Rectal smooth muscle tissue (tissue), 1 donor: ENCODE measurements around the gene TM7SF2.
"Not testable (repeated sequence)": the region's sequence is repeated elsewhere in the genome, so short reads cannot be mapped to it uniquely, and the experiment has no call there.

Source experiments
- H3K27ac ChIP-seq: one replicate; pipeline ENCODE4 v1.7.0; 2013; ENCODE audit warnings: low read depth, low read length, inconsistent platforms
- H3K27me3 ChIP-seq: one replicate; pipeline ENCODE4 v1.7.0; 2013; ENCODE audit warnings: low read length; ENCODE audit not compliant: control insufficient read depth, insufficient read depth
- H3K36me3 ChIP-seq: one replicate; pipeline ENCODE4 v1.7.0; 2013; ENCODE audit warnings: low read length; ENCODE audit not compliant: control insufficient read depth, insufficient read depth
- H3K4me1 ChIP-seq: one replicate; pipeline ENCODE4 v1.7.0; 2013; ENCODE audit warnings: low read length; ENCODE audit not compliant: control insufficient read depth, insufficient read depth
- H3K4me3 ChIP-seq: one replicate; pipeline ENCODE4 v1.7.0; 2013; ENCODE audit warnings: low read length
- H3K9ac ChIP-seq: one replicate; pipeline ENCODE4 v1.7.0; 2013; ENCODE audit warnings: low read length

Gene TM7SF2

DNA sequence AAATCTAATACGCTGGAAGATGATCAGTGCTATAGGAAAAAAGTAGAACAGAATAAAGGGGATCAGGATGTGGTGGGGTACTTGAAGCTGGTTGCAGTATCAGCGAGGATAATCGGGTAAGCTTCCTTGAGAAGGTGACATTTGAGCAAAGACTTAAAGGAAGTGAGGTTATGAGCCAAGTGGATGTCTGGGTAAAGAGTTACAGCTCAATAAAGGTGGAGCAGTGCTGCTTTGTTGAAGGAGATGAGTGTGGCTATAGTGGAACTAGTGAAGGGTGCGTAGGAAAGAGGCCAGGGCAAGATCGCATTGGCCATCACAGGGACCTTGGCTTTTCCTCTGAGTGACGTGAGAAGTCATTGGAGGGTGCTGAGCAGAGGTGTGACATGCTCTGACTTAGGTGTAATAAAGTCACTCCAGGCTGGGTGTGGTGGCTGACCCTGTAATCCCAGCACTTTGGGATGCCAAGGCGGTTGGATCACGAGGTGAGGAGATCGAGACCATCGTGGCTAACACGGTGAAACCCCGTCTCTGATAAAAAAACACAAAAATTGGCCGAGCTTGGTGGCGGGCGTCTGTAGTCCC lies 24.9 kb downstream of the TM7SF2 start:
- H3K27ac ChIP-seq, result no peak overlapping the region
- H3K4me3 ChIP-seq, result no peak overlapping the region
- H3K4me1 ChIP-seq, result peaks cover 7% of the 10 kb centered on the region
- H3K27me3 ChIP-seq, result no peaks in the 10 kb centered on the region
- H3K36me3 ChIP-seq, result peaks cover 14% of the 10 kb centered on the region
- H3K9ac ChIP-seq, result no peak overlapping the region

DNA sequence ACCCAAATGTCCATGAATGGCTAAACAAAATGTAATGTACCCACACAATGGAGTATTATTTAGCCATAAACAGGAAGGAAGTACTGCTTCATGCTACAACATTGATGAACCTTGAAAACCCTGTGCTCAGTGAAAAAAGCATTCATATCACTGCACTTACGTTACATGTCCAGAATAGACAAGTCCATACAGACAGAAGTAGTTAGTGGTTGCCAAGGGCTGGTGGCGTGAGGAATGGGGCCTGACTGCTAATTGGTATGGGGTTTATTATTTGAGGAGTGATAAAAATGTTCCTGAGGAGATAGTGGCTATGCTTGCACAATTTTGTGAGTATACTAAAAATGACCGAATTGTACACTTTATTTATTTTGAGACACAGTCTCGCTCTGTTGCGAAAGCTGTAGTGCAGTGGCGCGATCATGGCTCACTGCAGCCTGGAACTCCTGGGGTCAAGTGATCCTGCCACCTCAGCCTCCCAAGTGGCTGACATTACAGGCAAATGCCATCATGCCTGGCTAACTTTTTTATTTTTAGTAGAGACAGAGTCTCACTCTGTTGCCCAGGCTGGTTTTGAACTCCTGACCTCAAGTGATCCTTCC lies 30.3 kb downstream of the TM7SF2 start:
- H3K4me1 ChIP-seq, result no peaks in the 10 kb centered on the region
- no peaks in the 10 kb centered on the region for H3K27me3 ChIP-seq
- no peak overlapping the region for H3K9ac ChIP-seq
- no peak overlapping the region for H3K4me3 ChIP-seq
- H3K36me3 ChIP-seq, result no peaks in the 10 kb centered on the region
- H3K27ac ChIP-seq, result no peak overlapping the region

DNA sequence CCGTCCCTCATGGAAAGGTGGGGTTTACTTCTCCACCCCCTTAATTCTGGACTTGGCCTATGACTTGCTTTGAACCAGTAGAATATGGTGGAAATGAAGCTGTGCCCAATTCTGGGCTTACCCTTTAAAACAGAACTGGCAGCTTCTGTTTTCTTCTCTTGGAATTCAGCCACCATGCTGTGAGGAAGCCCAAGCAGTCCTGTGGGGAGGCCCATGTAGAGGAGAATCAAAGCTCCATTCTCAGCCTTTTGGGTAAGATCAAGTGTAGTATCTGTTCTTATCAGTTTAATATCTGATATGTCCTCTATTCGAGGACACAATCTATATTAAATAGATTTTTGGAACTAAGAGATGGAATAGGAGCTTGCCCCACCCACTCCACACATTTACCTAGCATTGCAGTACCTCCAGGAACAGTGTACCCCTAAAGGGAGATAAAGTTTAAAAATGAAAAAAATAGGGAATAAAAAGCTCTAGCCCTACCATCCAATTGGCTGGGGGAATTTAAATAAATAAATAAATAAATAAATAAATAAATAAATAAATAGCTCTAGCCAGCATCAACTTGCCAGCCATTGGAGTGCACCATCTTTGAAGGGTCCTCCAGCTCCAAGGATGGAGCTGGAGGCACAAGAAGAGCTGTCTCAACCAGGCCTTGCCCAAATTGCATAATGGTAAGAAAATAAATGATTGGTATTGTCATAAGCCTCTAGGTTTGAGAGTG lies 35.8 kb downstream of the TM7SF2 start:
- Histone ChIP-seq H3K9ac (no peak overlapping the region), H3K4me3 (no peak overlapping the region), H3K27ac (no peak overlapping the region), H3K36me3 (no peaks in the 10 kb centered on the region), H3K4me1 (no peaks in the 10 kb centered on the region), H3K27me3 (no peaks in the 10 kb centered on the region)

DNA sequence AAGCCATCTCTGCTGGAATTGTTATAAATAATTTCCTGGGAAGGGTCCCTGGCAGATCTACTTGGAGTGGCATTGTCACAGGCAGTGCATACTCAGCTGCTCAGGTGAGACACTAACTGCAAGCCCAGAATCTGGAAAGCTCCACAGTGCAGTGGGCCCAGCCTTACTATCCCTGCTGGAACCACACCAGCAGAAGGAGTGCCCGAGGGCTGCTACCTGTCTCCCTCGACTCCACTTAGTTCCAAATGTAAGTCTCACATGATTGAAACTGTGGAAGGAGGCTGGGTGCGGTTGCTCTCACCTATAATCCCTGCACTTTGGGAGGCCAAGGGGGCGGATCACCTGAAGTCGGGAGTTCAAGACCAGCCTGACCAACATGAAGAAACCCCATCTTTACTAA lies 37.0 kb downstream of the TM7SF2 start:
- Histone ChIP-seq H3K27me3 (no peaks in the 10 kb centered on the region), H3K27ac (no peak overlapping the region), H3K9ac (no peak overlapping the region), H3K4me1 (no peaks in the 10 kb centered on the region), H3K4me3 (no peak overlapping the region), H3K36me3 (no peaks in the 10 kb centered on the region)

DNA sequence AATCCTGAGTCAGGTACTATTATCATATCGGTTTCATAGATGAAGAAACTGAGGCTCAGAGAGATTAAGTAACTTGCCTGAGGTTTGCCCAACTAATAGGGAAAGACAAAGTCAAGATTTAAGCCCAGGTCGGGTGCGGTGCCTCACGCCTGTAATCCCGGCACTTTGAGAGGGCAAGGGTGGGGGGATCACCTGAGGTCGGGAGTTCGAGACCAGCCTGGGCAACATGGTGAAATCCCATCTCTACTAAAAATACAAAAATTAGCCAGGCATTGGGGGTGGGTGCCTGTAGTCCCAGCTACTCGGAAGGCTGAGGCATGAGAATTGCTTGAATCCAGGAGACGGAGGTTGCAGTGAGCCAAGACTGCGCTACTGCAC lies 38.4 kb downstream of the TM7SF2 start:
- not testable (repeated sequence) for H3K27ac ChIP-seq, H3K4me3 ChIP-seq, H3K4me1 ChIP-seq, H3K36me3 ChIP-seq, H3K9ac ChIP-seq, H3K27me3 ChIP-seq

DNA sequence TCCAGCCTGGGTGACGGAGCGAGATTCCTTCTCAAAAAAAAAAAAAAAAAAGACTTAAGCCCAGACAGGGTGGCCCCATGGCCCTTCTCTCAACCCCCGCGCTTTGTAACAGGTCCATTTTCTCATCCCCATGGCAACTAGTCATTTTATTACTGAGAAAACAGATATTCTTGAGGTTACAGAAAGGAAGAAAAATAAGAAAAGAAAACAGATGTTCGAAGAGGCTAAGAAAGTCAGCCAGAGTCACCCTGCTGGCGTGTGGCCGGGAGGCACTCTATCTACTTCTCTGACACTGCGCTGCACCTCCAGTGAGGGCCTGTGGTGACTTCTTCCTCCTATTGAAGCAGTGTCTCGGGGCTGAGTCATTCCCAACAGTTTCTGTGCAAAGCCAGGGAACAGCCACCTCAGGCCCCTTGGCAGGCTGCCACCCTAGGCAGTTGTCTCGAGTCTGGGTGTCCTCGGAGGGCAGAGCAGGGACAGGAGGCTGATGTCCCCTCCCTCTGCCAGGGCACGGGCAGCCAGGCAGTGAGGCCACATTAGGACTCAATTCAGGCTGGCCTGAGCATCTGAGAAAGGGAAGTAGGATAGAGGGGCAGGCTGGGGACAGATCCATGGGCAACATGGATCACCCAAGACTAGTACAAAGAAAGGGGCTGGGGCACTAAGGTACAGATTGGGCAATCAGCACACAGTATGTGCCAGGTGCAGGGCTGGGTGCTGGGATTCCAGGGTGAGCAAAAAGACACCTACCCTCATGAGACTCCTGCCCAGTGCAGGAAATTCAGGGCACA lies 39.0 kb downstream of the TM7SF2 start:
- Histone ChIP-seq H3K27me3 (no peaks in the 10 kb centered on the region), H3K9ac (no peak overlapping the region), H3K4me3 (no peak overlapping the region), H3K36me3 (no peaks in the 10 kb centered on the region), H3K4me1 (no peaks in the 10 kb centered on the region), H3K27ac (peak overlapping the region; percentile 18)

DNA sequence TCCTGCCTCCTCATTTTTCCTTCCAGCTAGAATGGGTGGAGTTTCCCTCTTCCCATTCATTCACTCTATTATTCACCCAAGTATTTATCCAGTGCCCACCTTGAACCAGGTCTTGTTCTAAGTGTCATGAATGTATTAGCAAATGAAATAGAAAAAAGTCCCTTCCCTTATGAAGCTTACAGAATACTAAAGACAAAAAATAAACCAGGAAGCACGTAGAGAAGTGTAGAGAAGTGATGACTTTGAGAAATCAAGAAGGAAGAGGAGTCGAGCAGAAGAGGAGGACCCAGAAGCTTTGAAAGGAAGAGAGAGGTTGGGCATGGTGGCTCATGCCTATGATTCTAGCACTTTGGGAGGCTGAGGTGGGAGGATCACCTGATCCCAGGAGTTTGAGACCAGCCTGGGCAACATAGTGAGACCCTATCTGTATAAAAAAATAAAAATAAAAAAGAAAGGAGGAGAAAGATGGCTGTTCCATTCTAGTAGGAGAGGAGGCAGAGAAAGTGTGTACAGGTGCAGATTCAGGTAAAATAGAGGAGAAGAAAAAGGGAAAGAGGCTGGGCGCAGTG lies 39.7 kb downstream of the TM7SF2 start:
- no peak overlapping the region for H3K9ac ChIP-seq
- no peaks in the 10 kb centered on the region for H3K36me3 ChIP-seq
- no peak overlapping the region for H3K27ac ChIP-seq
- no peaks in the 10 kb centered on the region for H3K27me3 ChIP-seq
- no peak overlapping the region for H3K4me3 ChIP-seq
- H3K4me1 ChIP-seq, result no peaks in the 10 kb centered on the region

DNA sequence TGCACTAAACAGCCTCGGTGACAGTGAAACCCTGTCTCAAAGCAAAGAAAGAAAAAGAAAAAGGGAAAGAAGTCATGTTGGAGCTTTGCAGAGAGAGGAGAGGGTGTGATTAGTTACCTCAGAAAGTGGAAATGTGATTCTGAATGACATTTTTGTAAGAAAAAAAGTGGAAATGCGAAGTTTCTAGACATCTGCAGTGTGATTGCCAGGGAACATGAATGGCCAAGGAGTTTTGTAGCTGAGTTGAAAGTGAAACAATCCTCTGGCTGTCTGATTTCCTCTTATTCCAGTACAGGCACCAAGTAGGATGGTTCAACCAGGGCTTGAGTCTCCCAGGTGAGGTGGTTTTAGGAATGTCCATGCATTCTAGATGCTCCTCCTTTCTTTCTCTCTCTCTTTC lies 40.5 kb downstream of the TM7SF2 start:
- Histone ChIP-seq H3K4me3 (no peak overlapping the region), H3K27me3 (no peaks in the 10 kb centered on the region), H3K9ac (no peak overlapping the region), H3K36me3 (no peaks in the 10 kb centered on the region), H3K27ac (no peak overlapping the region), H3K4me1 (no peaks in the 10 kb centered on the region)

DNA sequence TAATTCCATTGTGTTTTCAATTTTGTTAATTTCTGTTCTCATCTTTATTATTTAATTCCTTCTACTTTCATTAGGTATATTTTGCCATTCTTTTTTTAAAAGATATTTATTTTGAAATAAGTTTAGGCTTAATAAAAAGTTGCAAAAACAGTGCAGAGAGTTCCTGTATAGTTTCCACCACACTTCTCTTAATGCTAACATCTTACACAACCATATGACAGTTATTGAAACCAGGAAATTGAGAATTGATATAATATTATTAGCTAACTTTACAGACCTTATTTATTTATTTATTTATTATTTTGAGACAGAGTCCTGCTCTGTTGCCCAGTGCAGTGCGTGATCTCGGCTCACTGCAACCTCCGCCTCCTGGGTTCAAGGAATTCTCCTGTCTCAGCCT lies 44.6 kb downstream of the TM7SF2 start:
- H3K4me1 ChIP-seq, result no peaks in the 10 kb centered on the region
- no peak overlapping the region for H3K27ac ChIP-seq
- no peaks in the 10 kb centered on the region for H3K36me3 ChIP-seq
- no peak overlapping the region for H3K9ac ChIP-seq
- H3K27me3 ChIP-seq, result no peaks in the 10 kb centered on the region
- no peak overlapping the region for H3K4me3 ChIP-seq

DNA sequence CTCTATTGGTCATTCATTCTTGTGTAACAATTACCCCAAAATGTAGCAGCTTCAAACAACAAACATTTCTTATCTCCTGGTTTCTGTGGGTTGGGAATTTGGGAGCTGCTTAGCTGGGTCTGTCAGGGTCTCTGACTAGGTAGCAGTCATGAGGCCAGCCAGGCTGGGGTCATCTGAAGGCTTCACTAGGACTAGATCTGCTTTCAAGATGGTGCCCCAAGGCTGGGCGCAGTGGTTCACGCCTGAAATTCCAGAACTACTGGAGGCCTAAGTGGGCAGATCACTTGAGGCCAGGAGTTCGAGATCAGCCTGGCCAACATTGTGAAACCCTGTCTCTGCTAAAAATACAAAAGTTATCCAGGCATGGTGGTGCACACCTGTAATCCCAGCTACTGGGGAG lies 45.3 kb downstream of the TM7SF2 start:
- no peak overlapping the region for H3K4me3 ChIP-seq
- H3K27me3 ChIP-seq, result no peaks in the 10 kb centered on the region
- H3K9ac ChIP-seq, result no peak overlapping the region
- H3K27ac ChIP-seq, result no peak overlapping the region
- H3K36me3 ChIP-seq, result no peaks in the 10 kb centered on the region
- no peaks in the 10 kb centered on the region for H3K4me1 ChIP-seq

DNA sequence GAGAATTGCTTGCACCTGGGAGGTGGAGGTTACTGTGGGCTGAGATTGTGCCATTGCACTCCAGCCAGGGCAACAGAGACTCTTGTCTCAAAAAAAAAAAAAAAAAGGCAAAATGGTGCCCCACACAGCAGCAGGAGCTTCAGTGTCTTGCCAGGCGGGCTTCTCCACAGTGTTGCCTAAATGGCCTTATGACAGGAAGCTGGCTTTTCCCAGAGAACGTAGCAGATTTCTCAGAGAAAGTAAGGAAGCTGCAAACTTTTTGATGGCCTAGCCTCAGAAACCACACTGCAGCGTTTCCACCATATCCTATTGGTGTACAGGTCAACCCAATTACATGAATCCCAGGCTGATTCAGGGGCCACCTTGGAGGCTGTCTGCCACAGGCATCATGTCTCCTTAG lies 45.7 kb downstream of the TM7SF2 start:
- H3K27ac ChIP-seq, result no peak overlapping the region
- H3K4me1 ChIP-seq, result no peaks in the 10 kb centered on the region
- no peak overlapping the region for H3K9ac ChIP-seq
- no peaks in the 10 kb centered on the region for H3K27me3 ChIP-seq
- H3K4me3 ChIP-seq, result no peak overlapping the region
- no peaks in the 10 kb centered on the region for H3K36me3 ChIP-seq

DNA sequence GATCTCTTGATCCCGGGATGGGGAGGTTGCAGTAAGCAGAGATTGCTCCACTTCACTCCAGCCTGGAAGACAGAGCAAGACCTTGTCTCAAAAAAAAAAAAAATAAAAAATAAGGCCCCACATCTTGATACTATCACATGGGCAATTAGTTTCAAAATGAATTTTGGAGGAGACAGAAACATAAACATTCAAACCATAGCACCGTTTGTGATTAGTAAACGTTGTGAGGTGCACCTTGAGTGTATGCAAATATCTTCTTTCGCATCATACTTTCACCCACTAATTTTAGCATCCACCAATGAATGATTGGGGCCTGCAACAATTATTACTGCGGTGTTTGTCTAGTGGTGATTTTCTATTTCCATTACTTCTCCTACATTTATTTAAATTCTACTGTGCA lies 47.3 kb downstream of the TM7SF2 start:
- H3K9ac ChIP-seq, result no peak overlapping the region
- H3K36me3 ChIP-seq, result no peaks in the 10 kb centered on the region
- no peak overlapping the region for H3K27ac ChIP-seq
- no peak overlapping the region for H3K4me3 ChIP-seq
- H3K27me3 ChIP-seq, result no peaks in the 10 kb centered on the region
- H3K4me1 ChIP-seq, result no peaks in the 10 kb centered on the region
